H9 (cell line): ENCODE results near the gene BSPRY. TPM values are rescaled to one million over a fixed set of nuclear protein-coding genes. Genes with fewer than 3 reads are reported as not detected.

Experiments used
- DNase-seq: peaks from one replicate; pipeline ENCODE4 v3.0.0-alpha.2; 2017
- H2AFZ ChIP-seq: one replicate; pipeline ENCODE4 v1.6.1; 2013; ENCODE audit warnings: mild to moderate bottlenecking, low read length, control low read depth, moderate library complexity
- H2AK5ac ChIP-seq: 2 replicates; pipeline ENCODE4 v1.6.1; 2013; ENCODE audit warnings: low read length, control low read depth, mixed read lengths; ENCODE audit not compliant: insufficient read length
- H2BK120ac ChIP-seq: one replicate; pipeline ENCODE4 v1.6.1; 2013; ENCODE audit warnings: low read depth, mild to moderate bottlenecking, low read length, control low read depth, inconsistent platforms; ENCODE audit not compliant: poor library complexity, severe bottlenecking
- H2BK12ac ChIP-seq: 2 replicates; pipeline ENCODE4 v1.6.1; 2013; ENCODE audit warnings: low read length, control low read depth, mixed read lengths, low read depth; ENCODE audit not compliant: insufficient read length
- H2BK15ac ChIP-seq: 2 replicates; pipeline ENCODE4 v1.6.1; 2013; ENCODE audit warnings: low read depth, low read length, control low read depth
- H2BK20ac ChIP-seq: one replicate; pipeline ENCODE4 v1.6.1; 2013; ENCODE audit warnings: low read depth, mild to moderate bottlenecking, low read length, control low read depth, inconsistent platforms; ENCODE audit not compliant: poor library complexity, severe bottlenecking
- H2BK5ac ChIP-seq: 2 replicates; pipeline ENCODE4 v1.6.1; 2013; ENCODE audit warnings: low read length, control low read depth, mixed read lengths; ENCODE audit not compliant: insufficient read length
- H3K14ac ChIP-seq: 2 replicates; pipeline ENCODE4 v1.6.1; 2013; ENCODE audit warnings: low read length, control low read depth; ENCODE audit not compliant: insufficient read depth
- H3K18ac ChIP-seq: 2 replicates; pipeline ENCODE4 v1.6.1; 2013; ENCODE audit warnings: low read depth, mild to moderate bottlenecking, mixed read lengths, low read length, control low read depth; ENCODE audit not compliant: insufficient read length
- H3K23ac ChIP-seq: 2 replicates; pipeline ENCODE4 v1.6.1; 2013; ENCODE audit warnings: low read length, control low read depth, mixed read lengths, low read depth; ENCODE audit not compliant: insufficient read length
- H3K23me2 ChIP-seq: 2 replicates; pipeline ENCODE4 v1.6.1; 2013; ENCODE audit warnings: low read depth, mild to moderate bottlenecking, mixed read lengths, low read length, control low read depth; ENCODE audit not compliant: insufficient read length, poor library complexity, severe bottlenecking
- H3K27ac ChIP-seq: 2 replicates; pipeline ENCODE4 v1.5.1; 2013; ENCODE audit warnings: low read length, control low read depth, mixed read lengths, low read depth; ENCODE audit not compliant: insufficient read length
- H3K27me3 ChIP-seq: 2 replicates; pipeline ENCODE4 v1.6.1; 2013; ENCODE audit warnings: low read length, control low read depth, inconsistent platforms; ENCODE audit not compliant: insufficient read depth
- H3K4ac ChIP-seq: 2 replicates; pipeline ENCODE4 v1.6.1; 2013; ENCODE audit warnings: low read depth, mild to moderate bottlenecking, control low read depth, inconsistent platforms, low read length, moderate library complexity
- H3K4me1 ChIP-seq: 2 replicates; pipeline ENCODE4 v1.6.1; 2013; ENCODE audit warnings: low read length, control low read depth, inconsistent platforms; ENCODE audit not compliant: insufficient read depth
- H3K4me2 ChIP-seq: 2 replicates; pipeline ENCODE4 v1.6.1; 2013; ENCODE audit warnings: low read length, control low read depth, mixed read lengths; ENCODE audit not compliant: insufficient read length, insufficient read depth
- H3K56ac ChIP-seq: 2 replicates; pipeline ENCODE4 v1.6.1; 2013; ENCODE audit warnings: low read depth, mild to moderate bottlenecking, mixed read lengths, low read length, control low read depth; ENCODE audit not compliant: insufficient read length
- H3K79me1 ChIP-seq: 2 replicates; pipeline ENCODE4 v1.6.1; 2013; ENCODE audit warnings: low read depth, mild to moderate bottlenecking, moderate library complexity, low read length, control low read depth, inconsistent platforms; ENCODE audit not compliant: insufficient read depth, poor library complexity, severe bottlenecking
- H3K79me2 ChIP-seq: 2 replicates; pipeline ENCODE4 v1.6.1; 2013; ENCODE audit warnings: low read length, control low read depth, inconsistent platforms; ENCODE audit not compliant: insufficient read depth
- H3K9ac ChIP-seq: 2 replicates; pipeline ENCODE4 v1.6.1; 2013; ENCODE audit warnings: low read length, control low read depth, mixed read lengths; ENCODE audit not compliant: insufficient read length; ENCODE audit errors: extremely low read depth
- H3K9me3 ChIP-seq: one replicate; pipeline ENCODE4 v1.6.1; 2013; ENCODE audit warnings: low read depth, low read length, inconsistent platforms; ENCODE audit not compliant: control insufficient read depth
- H3T11ph ChIP-seq: one replicate; pipeline ENCODE4 v1.6.1; 2013; ENCODE audit warnings: mild to moderate bottlenecking, low read length, control low read depth, inconsistent platforms
- H4K20me1 ChIP-seq: one replicate; pipeline ENCODE4 v1.6.1; 2013; ENCODE audit not compliant: control insufficient read depth, insufficient read length, insufficient read depth
- H4K5ac ChIP-seq: 2 replicates; pipeline ENCODE4 v1.6.1; 2013; ENCODE audit warnings: low read depth, mild to moderate bottlenecking, mixed read lengths, low read length, control low read depth; ENCODE audit not compliant: insufficient read length
- H4K8ac ChIP-seq: replicated peaks from 2 replicates; pipeline ENCODE4 v1.6.1; 2013; ENCODE audit warnings: low read length, control low read depth, mixed read lengths, low read depth; ENCODE audit not compliant: insufficient read length
- H4K91ac ChIP-seq: 2 replicates; pipeline ENCODE4 v1.6.1; 2013; ENCODE audit warnings: low read depth, mild to moderate bottlenecking, moderate library complexity, mixed read lengths, low read length, control low read depth; ENCODE audit not compliant: insufficient read length
- H3K27ac Mint-ChIP-seq, 3 experiments: 2 replicates in 2 of 3; 3 replicates in 1 of 3; pipeline ENCODE4 v1.8.0; 2020 to 2021; ENCODE audit warnings: mixed read lengths in 3 of 3, mild to moderate bottlenecking in 1 of 3, moderate library complexity in 1 of 3
- H3K27me3 Mint-ChIP-seq: 2 replicates; pipeline ENCODE4 v1.8.0; 2021; ENCODE audit warnings: low read depth, mild to moderate bottlenecking, moderate library complexity, mixed read lengths
- H3K36me3 Mint-ChIP-seq, 3 experiments: 2 replicates in 2 of 3; 3 replicates in 1 of 3; pipeline ENCODE4 v1.8.0; 2020 to 2021; ENCODE audit warnings: low read depth in 3 of 3, mixed read lengths in 3 of 3; ENCODE audit not compliant: insufficient read depth in 1 of 3
- H3K4me1 Mint-ChIP-seq, 2 experiments: 2 replicates each; pipeline ENCODE4 v1.8.0; 2020; ENCODE audit warnings: mixed read lengths in 2 of 2
- H3K4me3 Mint-ChIP-seq, 2 experiments: 2 replicates in 1 of 2; 3 replicates in 1 of 2; pipeline ENCODE4 v1.8.0; 2020 to 2021; ENCODE audit warnings: mild to moderate bottlenecking in 2 of 2, mixed read lengths in 2 of 2, moderate library complexity in 1 of 2
- H3K9me3 Mint-ChIP-seq, 2 experiments: 2 replicates in 1 of 2; 3 replicates in 1 of 2; pipeline ENCODE4 v1.8.0; 2020; ENCODE audit warnings: mild to moderate bottlenecking in 2 of 2, mixed read lengths in 2 of 2, moderate library complexity in 1 of 2
- CTCF ChIP-seq: fragments of 200-600 bp; sonication (generic); conservative IDR thresholded peaks from 3 replicates; pipeline ENCODE4 v1.8.0; 2021; ENCODE audit warnings: antibody characterized with exemption, mild to moderate bottlenecking
- WGBS: extraction: QIAGEN DNeasy Blood & Tissue Kit; methylation state at CpG from one replicate; pipeline ENCODE4 v1.1.7; 2013; ENCODE audit warnings: missing lambda C conversion rate, low lambda C conversion rate, mixed read lengths; ENCODE audit not compliant: insufficient read length; ENCODE audit errors: extremely low coverage; 5-methylcytosine and 5-hydroxymethylcytosine counted together
- total RNA-seq: library from RNA; stranded (reverse); gene quantifications from 2 replicates; pipeline ENCODE4 v1.2.1, GENCODE V29; 2021

The BSPRY gene
- total RNA-seq, 1 experiment from 2014 or later: 4.5 TPM

- Histone ChIP-seq H3K23me2 (peaks cover 5% of the 10 kb centered on the region), H3K4me2 (no peak overlapping the region), H3K27me3 (no peaks in the 10 kb centered on the region), H3T11ph (no peak overlapping the region), H4K5ac (no peak overlapping the region), H3K23ac (no peak overlapping the region), H2BK20ac (no peak overlapping the region), H2AFZ (no peak overlapping the region), H3K56ac (no peak overlapping the region), H4K91ac (no peak overlapping the region), H3K4ac (no peak overlapping the region), H4K20me1 (no peaks in the 10 kb centered on the region), H3K9ac (no peak overlapping the region), H3K9me3 (no peaks in the 10 kb centered on the region), H2BK15ac (no peak overlapping the region), H3K4me1 (no peaks in the 10 kb centered on the region; the same call in 1 of the 2 replicates), H2BK120ac (no peak overlapping the region), H3K27ac (no peak overlapping the region), H3K79me1 (no peaks in the 10 kb centered on the region), H2BK5ac (no peak overlapping the region), H2BK12ac (no peak overlapping the region), H3K18ac (no peak overlapping the region), H3K79me2 (no peaks in the 10 kb centered on the region), H3K14ac (no peak overlapping the region), H4K8ac (no peak overlapping the region), H2AK5ac (no peak overlapping the region)
- no CpG with 5 or more reads among the region's 8 CpGs for WGBS
- DNase-seq: no peak
- no peak overlapping the region for H3K27ac Mint-ChIP-seq
- TF ChIP-seq CTCF: no peak
- H3K27me3 Mint-ChIP-seq: no peaks in the 10 kb centered on the region
- peaks cover 3 to 14% of the 10 kb centered on the region in 2 experiments for H3K4me1 Mint-ChIP-seq
- peaks cover 0 to 2% (median 2%) of the 10 kb centered on the region in 3 experiments; a peak in 1 of 7 replicates for H3K36me3 Mint-ChIP-seq
- no peaks in the 10 kb centered on the region for H3K9me3 Mint-ChIP-seq
- H3K4me3 Mint-ChIP-seq: no peak overlapping the region
Observed at GRCh38 chr9:113381909-113382411, 32.6 kb downstream of the BSPRY start.
